HepG2 (cell line): ENCODE results near the gene DSG2. TPM values are rescaled to one million over a fixed set of nuclear protein-coding genes. Genes with fewer than 3 reads are reported as not detected.

Experiments used
- DMTF1 ChIP-seq: sonication (generic); formaldehyde crosslinking; IDR thresholded peaks from 2 replicates; pipeline ENCODE4 v1.4.0; 2020; ENCODE audit warnings: mild to moderate bottlenecking, missing genetic modification reagents
- GFI1 ChIP-seq: sonication (generic); formaldehyde crosslinking; IDR thresholded peaks from 2 replicates; pipeline ENCODE4 v1.5.0; 2020; ENCODE audit warnings: missing genetic modification reagents, mild to moderate bottlenecking, borderline replicate concordance
- NFE2L2 ChIP-seq: fragments of 150-350 bp; IDR thresholded peaks from 2 replicates; pipeline ENCODE4 v1.6.1; 2014; ENCODE audit warnings: low read length
- RFX3 ChIP-seq: IDR thresholded peaks from 2 replicates; pipeline ENCODE4 v1.6.1; 2016; ENCODE audit warnings: missing biosample characterization, missing genetic modification reagents
- TAF15 ChIP-seq: fragments of 200-400 bp; formaldehyde crosslinking; IDR thresholded peaks from one replicate; pipeline ENCODE4 v1.6.1; 2018; ENCODE audit warnings: mild to moderate bottlenecking, low read depth, low read length; ENCODE audit not compliant: poor library complexity, severe bottlenecking
- ZBTB7B ChIP-seq: sonication (generic); formaldehyde crosslinking; IDR thresholded peaks from 2 replicates; pipeline ENCODE4 v1.4.0; 2020; ENCODE audit warnings: missing genetic modification reagents
- ZFP37 ChIP-seq: sonication (generic); formaldehyde crosslinking; IDR thresholded peaks from 2 replicates; pipeline ENCODE4 v1.4.0; 2020; ENCODE audit warnings: missing genetic modification reagents, borderline replicate concordance
- ZFYVE20 ChIP-seq: sonication (generic); formaldehyde crosslinking; IDR thresholded peaks from 2 replicates; pipeline ENCODE4 v1.8.0; 2023; ENCODE audit warnings: low read depth, mild to moderate bottlenecking, moderate library complexity, missing genetic modification reagents, borderline replicate concordance
- ZNF17 ChIP-seq: sonication (generic); formaldehyde crosslinking; IDR thresholded peaks from 2 replicates; pipeline ENCODE4 v1.5.0; 2020; ENCODE audit warnings: mild to moderate bottlenecking, missing genetic modification reagents
- ZNF205 ChIP-seq: IDR thresholded peaks from 2 replicates; pipeline ENCODE4 v1.6.1; 2018; ENCODE audit warnings: missing biosample characterization, missing genetic modification reagents
- ZNF430 ChIP-seq: sonication (generic); formaldehyde crosslinking; IDR thresholded peaks from 2 replicates; pipeline ENCODE4 v1.9.0; 2021; ENCODE audit warnings: mild to moderate bottlenecking, missing genetic modification reagents
- ZNF503 ChIP-seq: sonication (generic); formaldehyde crosslinking; IDR thresholded peaks from 2 replicates; pipeline ENCODE4 v1.4.0; 2020; ENCODE audit warnings: missing genetic modification reagents
- ZNF839 ChIP-seq: sonication (generic); formaldehyde crosslinking; IDR thresholded peaks from 2 replicates; pipeline ENCODE4 v1.4.0; 2020; ENCODE audit warnings: missing genetic modification reagents, mild to moderate bottlenecking, borderline replicate concordance
- ZSCAN5A ChIP-seq: sonication (generic); formaldehyde crosslinking; IDR thresholded peaks from 2 replicates; pipeline ENCODE4 v1.8.0; 2022; ENCODE audit warnings: mild to moderate bottlenecking, missing genetic modification reagents, borderline replicate concordance
- polyA plus RNA-seq, 8 experiments: library from polyadenylated mRNA; depleted of rRNA in 3 of 8; stranded (reverse) in 7 of 8; unstranded in 1 of 8; fragments of >200 nt; fragmentation: Illumina TruSeq in 4 of 8; extraction: Trizol in 4 of 8; gene quantifications; 2 replicates each; pipeline versions ENCODE4 v1.2.1 to v1.2.3, GENCODE V29; 2011 to 2016; ENCODE audit warnings: low read depth in 4 of 8, missing spikeins in 1 of 8, mixed read lengths in 1 of 8; ENCODE audit not compliant: insufficient read depth in 1 of 8
- total RNA-seq, 5 experiments: library from RNA; depleted of rRNA; stranded (reverse); fragments of >200 nt; fragmentation: Illumina TruSeq; extraction: Trizol; gene quantifications; 2 replicates each; pipeline ENCODE4 v1.2.3, GENCODE V29; 2016; ENCODE audit warnings: low read depth in 1 of 5
- TF ChIP-seq, protein P1 (sequence below): sonication (generic); formaldehyde crosslinking; IDR thresholded peaks from 2 replicates; pipeline ENCODE4 v1.4.0; 2020; ENCODE audit warnings: missing genetic modification reagents, borderline replicate concordance
- TF ChIP-seq, protein P2 (sequence below): sonication (generic); formaldehyde crosslinking; IDR thresholded peaks from 2 replicates; pipeline ENCODE4 v1.8.0; 2022; ENCODE audit warnings: mild to moderate bottlenecking, missing genetic modification reagents

Gene DSG2
- total and polyA plus RNA-seq, 2 of the 13 experiments (the other 11 are each of a cell fraction or from before 2014, with no cell fraction given), result 23.3 to 66.7 TPM

- TF ChIP-seq, protein P1, sequence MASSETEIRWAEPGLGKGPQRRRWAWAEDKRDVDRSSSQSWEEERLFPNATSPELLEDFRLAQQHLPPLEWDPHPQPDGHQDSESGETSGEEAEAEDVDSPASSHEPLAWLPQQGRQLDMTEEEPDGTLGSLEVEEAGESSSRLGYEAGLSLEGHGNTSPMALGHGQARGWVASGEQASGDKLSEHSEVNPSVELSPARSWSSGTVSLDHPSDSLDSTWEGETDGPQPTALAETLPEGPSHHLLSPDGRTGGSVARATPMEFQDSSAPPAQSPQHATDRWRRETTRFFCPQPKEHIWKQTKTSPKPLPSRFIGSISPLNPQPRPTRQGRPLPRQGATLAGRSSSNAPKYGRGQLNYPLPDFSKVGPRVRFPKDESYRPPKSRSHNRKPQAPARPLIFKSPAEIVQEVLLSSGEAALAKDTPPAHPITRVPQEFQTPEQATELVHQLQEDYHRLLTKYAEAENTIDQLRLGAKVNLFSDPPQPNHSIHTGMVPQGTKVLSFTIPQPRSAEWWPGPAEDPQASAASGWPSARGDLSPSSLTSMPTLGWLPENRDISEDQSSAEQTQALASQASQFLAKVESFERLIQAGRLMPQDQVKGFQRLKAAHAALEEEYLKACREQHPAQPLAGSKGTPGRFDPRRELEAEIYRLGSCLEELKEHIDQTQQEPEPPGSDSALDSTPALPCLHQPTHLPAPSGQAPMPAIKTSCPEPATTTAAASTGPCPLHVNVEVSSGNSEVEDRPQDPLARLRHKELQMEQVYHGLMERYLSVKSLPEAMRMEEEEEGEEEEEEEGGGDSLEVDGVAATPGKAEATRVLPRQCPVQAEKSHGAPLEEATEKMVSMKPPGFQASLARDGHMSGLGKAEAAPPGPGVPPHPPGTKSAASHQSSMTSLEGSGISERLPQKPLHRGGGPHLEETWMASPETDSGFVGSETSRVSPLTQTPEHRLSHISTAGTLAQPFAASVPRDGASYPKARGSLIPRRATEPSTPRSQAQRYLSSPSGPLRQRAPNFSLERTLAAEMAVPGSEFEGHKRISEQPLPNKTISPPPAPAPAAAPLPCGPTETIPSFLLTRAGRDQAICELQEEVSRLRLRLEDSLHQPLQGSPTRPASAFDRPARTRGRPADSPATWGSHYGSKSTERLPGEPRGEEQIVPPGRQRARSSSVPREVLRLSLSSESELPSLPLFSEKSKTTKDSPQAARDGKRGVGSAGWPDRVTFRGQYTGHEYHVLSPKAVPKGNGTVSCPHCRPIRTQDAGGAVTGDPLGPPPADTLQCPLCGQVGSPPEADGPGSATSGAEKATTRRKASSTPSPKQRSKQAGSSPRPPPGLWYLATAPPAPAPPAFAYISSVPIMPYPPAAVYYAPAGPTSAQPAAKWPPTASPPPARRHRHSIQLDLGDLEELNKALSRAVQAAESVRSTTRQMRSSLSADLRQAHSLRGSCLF, result no peak
- TF ChIP-seq ZNF205 (CRISPR knock-in tag) (no peak), ZFP37 (CRISPR knock-in tag) (no peak), ZNF17 (CRISPR knock-in tag) (no peak), ZNF503 (CRISPR knock-in tag) (0 out of 2 replicates have a peak, but pooled peaks have one; percentile 3), TAF15 (no peak), ZSCAN5A (CRISPR knock-in tag) (no peak), ZFYVE20 (CRISPR knock-in tag) (0 out of 2 replicates have a peak, but pooled peaks have one; percentile 41), ZNF839 (CRISPR knock-in tag) (no peak), GFI1 (CRISPR knock-in tag) (no peak), RFX3 (CRISPR knock-in tag) (no peak), ZNF430 (no peak; the same call in 1 of the 2 replicates), DMTF1 (CRISPR knock-in tag) (no peak), NFE2L2 (no peak), ZBTB7B (CRISPR knock-in tag) (no peak; the same call in 1 of the 2 replicates)
- TF ChIP-seq, protein P2, sequence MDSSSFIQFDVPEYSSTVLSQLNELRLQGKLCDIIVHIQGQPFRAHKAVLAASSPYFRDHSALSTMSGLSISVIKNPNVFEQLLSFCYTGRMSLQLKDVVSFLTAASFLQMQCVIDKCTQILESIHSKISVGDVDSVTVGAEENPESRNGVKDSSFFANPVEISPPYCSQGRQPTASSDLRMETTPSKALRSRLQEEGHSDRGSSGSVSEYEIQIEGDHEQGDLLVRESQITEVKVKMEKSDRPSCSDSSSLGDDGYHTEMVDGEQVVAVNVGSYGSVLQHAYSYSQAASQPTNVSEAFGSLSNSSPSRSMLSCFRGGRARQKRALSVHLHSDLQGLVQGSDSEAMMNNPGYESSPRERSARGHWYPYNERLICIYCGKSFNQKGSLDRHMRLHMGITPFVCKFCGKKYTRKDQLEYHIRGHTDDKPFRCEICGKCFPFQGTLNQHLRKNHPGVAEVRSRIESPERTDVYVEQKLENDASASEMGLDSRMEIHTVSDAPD (CRISPR knock-in tag), result no peak; the same call in 1 of the 2 replicates
Measured at GRCh38 chr18:31497836-31498573, at the start of gene DSG2 (continued).
